NCI-H1694 treated with DMSO at 0.1 percent for 48 hours (cell line): Measurements from ENCODE around the gene PABPC1L.

Experiments used
- DNase-seq: peaks from one replicate; lab custom pipeline; 2025; lab: John Stamatoyannopoulos, UW

Gene PABPC1L

GRCh38 chr20:44942264-44942973 is 32.6 kb downstream of the PABPC1L start:
- DNase-seq: no peak

- DNase-seq: no peak
Measured at GRCh38 chr20:44943828-44944227, 34.0 kb downstream of the PABPC1L start.

- DNase-seq: no peak
Measured at GRCh38 chr20:44945261-44945660, 35.4 kb downstream of the PABPC1L start.

GRCh38 chr20:44946271-44946852 is 36.5 kb downstream of the PABPC1L start:
- DNase-seq: no peak

GRCh38 chr20:44948107-44948506 is 38.2 kb downstream of the PABPC1L start:
- no peak for DNase-seq

GRCh38 chr20:44948513-44948912 is 38.7 kb downstream of the PABPC1L start:
- no peak for DNase-seq

- no peak for DNase-seq
Measured at GRCh38 chr20:44950368-44950767, 40.5 kb downstream of the PABPC1L start.

GRCh38 chr20:44952731-44953130 is 42.9 kb downstream of the PABPC1L start:
- DNase-seq: no peak

GRCh38 chr20:44954211-44954610 is 44.4 kb downstream of the PABPC1L start:
- DNase-seq: no peak

GRCh38 chr20:44955270-44955669 is 45.4 kb downstream of the PABPC1L start:
- no peak for DNase-seq

- no peak for DNase-seq
Measured at GRCh38 chr20:44956410-44956809, 46.5 kb downstream of the PABPC1L start.

- no peak for DNase-seq
Measured at GRCh38 chr20:44958276-44958675, 48.4 kb downstream of the PABPC1L start.

- no peak for DNase-seq
Measured at GRCh38 chr20:44959082-44959637, 49.3 kb downstream of the PABPC1L start.

GRCh38 chr20:44959638-44960102 is 49.8 kb downstream of the PABPC1L start:
- DNase-seq: no peak

GRCh38 chr20:44960103-44960852 is 50.4 kb downstream of the PABPC1L start, which contains the start of gene TOMM34:
Gene TOMM34, minus strand, starts transcription at chr20:44960397. Its CDS starts 64 bp downstream, at chr20:44960333.
- DNase-seq: peak; percentile 76

- no peak for DNase-seq
Measured at GRCh38 chr20:44961011-44961869, 51.4 kb downstream of the PABPC1L start.

- DNase-seq: no peak
Measured at GRCh38 chr20:44961870-44962267, 52.0 kb downstream of the PABPC1L start.

GRCh38 chr20:44962483-44962882 is 52.6 kb downstream of the PABPC1L start:
- DNase-seq: no peak

- DNase-seq: no peak
Measured at GRCh38 chr20:44963325-44964215, 53.7 kb downstream of the PABPC1L start.

GRCh38 chr20:44965651-44966029 is 55.8 kb downstream of the PABPC1L start:
- no peak for DNase-seq
